NCI-H2227 treated with DMSO at 0.1 percent for 48 hours (cell line): ENCODE data around the gene LILRB4.
"Not testable (repeated sequence)": the region's sequence is repeated elsewhere in the genome, so short reads cannot be mapped to it uniquely, and the experiment has no call there.

Experiments used
- DNase-seq: peaks from one replicate; lab custom pipeline; 2025; lab: John Stamatoyannopoulos, UW

Gene LILRB4

DNA sequence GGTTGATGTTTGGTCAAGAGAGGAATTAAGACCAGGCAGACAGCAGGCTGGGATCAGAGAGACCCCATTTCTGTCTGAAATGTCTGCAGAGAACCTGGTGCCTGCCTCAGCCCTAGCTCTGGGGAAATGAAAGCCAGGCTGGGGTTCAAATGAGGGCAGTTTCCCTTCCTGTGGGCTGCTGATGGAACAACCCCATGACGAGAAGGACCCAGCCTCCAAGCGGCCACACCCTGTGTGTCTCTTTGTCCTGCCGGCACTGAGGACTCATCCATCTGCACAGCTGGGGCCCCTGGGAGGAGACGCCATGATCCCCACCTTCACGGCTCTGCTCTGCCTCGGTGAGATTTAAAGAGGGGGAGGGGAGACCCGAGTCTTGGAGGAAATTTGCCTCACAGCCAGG lies at the start of gene LILRB4:
TSS of gene LILRB4 (plus strand) at position 256 of the 400 bp plus-strand sequence. CDS start at position 305, 49 bp downstream.
- no peak for DNase-seq

GRCh38 chr19:54614726-54615125 lies 48.1 kb upstream of the LILRB4 start:
- DNase-seq: no peak

- no peak for DNase-seq
These were observed 46.7 kb upstream of the LILRB4 start for GRCh38 chr19:54616057-54616456.

GRCh38 chr19:54616821-54617560 lies 45.8 kb upstream of the LILRB4 start:
- DNase-seq: no peak

- DNase-seq: no peak
These were observed 42.3 kb upstream of the LILRB4 start for GRCh38 chr19:54620464-54620863.

DNA sequence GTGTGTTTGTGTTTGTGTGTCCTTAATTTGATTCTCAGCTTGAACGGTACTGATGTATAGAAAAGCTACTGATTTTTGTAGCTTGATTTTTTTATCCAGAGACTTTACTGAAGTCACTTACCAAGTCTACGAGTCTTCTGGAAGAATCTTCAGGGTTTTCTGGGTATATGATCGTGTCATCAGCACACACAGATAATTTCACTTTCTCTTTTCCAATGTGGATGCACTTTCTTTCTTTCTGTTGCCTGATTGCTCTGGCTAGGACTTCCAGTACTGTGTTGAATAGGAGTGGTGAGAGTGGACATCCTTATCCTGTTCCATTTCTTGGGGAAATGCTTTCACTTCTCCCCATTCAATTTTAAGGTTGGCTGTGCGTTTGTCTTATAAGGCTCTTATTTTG lies 40.4 kb upstream of the LILRB4 start:
- DNase-seq: no peak

DNA sequence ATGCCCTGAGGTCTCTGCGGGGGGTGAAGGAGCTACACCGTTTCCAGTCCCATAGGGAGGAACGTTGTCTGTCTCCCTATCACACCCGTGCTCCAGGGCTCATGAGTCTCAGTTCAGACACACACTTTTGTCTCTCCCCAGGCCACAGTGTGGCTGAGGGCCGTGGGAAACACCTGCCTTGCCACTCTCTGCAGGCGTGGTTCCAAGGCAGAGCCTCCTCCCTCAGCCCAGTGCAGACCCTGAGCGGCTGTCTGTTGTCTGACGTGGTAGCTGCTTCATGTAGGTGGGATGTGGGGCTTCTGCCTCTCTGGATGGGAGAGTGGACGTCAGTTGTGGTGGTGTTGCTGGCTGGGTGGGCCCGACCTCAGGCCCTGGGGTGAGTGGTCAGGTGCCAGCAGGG lies 38.6 kb upstream of the LILRB4 start:
- DNase-seq: not testable (repeated sequence)

- DNase-seq: not testable (repeated sequence)
These were observed 37.7 kb upstream of the LILRB4 start for GRCh38 chr19:54624934-54625730.

- DNase-seq: no peak
These were observed 36.0 kb upstream of the LILRB4 start for GRCh38 chr19:54626757-54627156.

- DNase-seq: not testable (repeated sequence)
These were observed 34.9 kb upstream of the LILRB4 start for GRCh38 chr19:54627912-54628311.

- not testable (repeated sequence) for DNase-seq
These were observed 32.5 kb upstream of the LILRB4 start, which contains the start of gene LILRB1 for GRCh38 chr19:54630262-54630661. Gene LILRB1 (plus strand): TSS chr19:54630484. CDS start chr19:54631074, 590 bp downstream.

- DNase-seq: no peak
These were observed 32.0 kb upstream of the LILRB4 start for GRCh38 chr19:54630782-54631181.

DNA sequence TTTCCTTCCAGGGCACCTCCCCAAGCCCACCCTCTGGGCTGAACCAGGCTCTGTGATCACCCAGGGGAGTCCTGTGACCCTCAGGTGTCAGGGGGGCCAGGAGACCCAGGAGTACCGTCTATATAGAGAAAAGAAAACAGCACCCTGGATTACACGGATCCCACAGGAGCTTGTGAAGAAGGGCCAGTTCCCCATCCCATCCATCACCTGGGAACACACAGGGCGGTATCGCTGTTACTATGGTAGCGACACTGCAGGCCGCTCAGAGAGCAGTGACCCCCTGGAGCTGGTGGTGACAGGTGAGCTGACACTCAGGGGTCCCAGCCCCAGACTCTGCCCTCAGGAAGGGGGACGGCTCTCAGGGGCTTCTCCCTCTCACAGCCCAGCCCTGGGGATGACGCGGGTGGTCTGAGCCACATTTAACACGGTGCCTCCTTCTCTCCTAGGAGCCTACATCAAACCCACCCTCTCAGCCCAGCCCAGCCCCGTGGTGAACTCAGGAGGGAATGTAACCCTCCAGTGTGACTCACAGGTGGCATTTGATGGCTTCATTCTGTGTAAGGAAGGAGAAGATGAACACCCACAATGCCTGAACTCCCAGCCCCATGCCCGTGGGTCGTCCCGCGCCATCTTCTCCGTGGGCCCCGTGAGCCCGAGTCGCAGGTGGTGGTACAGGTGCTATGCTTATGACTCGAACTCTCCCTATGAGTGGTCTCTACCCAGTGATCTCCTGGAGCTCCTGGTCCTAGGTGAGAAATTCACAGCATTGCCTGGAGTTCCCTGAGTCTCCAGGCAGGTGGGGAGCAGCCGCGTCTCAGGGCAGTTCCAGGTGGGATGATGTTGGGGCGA lies 31.1 kb upstream of the LILRB4 start:
- not testable (repeated sequence) for DNase-seq

GRCh38 chr19:54632517-54632916 lies 30.3 kb upstream of the LILRB4 start:
- not testable (repeated sequence) for DNase-seq

GRCh38 chr19:54633401-54633800 lies 29.4 kb upstream of the LILRB4 start:
- no peak for DNase-seq

GRCh38 chr19:54636081-54636480 lies 26.7 kb upstream of the LILRB4 start:
- not testable (repeated sequence) for DNase-seq

GRCh38 chr19:54638683-54639082 lies 24.1 kb upstream of the LILRB4 start:
- no peak for DNase-seq

DNA sequence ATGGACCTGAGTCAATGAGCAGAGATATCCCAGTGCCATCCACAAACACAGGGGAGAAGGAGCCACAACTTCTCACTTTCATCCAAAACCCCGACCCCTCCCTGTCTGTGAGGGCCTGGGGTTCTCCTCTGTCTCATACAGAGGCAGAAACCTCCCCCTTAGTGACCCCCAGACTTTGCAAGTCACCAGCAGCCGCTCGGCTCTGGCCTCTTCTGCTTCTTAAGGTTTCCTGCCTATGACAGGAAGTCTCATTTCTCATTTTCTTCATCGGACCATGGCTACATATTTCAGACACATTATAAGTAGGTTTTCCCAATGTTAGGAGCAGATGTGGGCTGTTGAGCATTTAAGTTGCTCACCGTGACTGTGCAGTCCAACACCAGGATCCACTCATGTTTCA lies 19.8 kb upstream of the LILRB4 start:
- not testable (repeated sequence) for DNase-seq

DNA sequence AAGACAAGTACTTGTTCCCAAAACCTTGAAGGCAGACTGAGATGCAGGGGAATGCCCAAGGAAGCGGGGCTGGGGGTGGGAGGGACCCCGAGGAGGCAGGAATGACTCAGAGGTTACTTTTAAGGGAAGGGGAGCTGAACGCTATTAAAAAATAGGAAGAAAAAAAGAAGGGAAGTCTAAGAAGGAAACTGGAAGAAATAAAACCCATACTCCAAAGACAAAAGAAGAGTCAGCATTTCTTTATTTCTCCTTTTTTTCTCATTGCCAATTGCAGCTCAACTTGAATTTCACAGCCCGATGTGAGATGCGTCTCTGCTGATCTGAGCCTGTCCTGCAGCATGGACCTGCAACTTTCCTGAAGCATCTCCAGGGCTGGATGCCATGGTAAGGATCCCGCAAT lies 19.2 kb upstream of the LILRB4 start:
- DNase-seq: not testable (repeated sequence)

- no peak for DNase-seq
These were observed 18.7 kb upstream of the LILRB4 start for GRCh38 chr19:54644056-54644455.

- no peak for DNase-seq
These were observed 16.4 kb upstream of the LILRB4 start for GRCh38 chr19:54646331-54646841.

DNA sequence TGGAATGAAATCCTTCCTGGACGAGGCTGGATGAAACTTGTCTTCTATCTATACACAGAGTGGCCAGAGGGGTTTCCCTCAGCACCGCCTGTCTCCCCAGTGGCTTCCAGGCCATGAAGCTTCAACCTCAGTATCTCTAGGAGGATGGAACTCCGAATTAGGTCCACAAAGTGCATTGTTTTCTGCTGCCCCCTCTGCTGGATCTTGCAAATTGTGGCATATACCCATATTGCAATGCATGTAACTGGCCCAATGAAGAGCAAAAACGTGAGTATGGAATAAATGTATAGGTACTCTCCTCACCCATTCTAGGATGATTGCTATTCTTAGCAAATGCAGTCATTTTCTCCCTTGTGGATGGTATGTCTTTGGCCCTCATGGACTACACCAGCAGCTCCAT lies 14.7 kb upstream of the LILRB4 start:
- DNase-seq: no peak
